ENCODE results near the gene CFTR.

The CFTR gene

GRCh38 chr7:117582219-117582704 is 102.4 kb downstream of the CFTR start:
- in situ Hi-C loops (cut with MboI; ENCODE audit: low sequenced_read_pairs) = no loop called here

- in situ Hi-C loops (cut with MboI; ENCODE audit: low sequenced_read_pairs) = no loop called here
Measured at GRCh38 chr7:117587931-117588330, 108.1 kb downstream of the CFTR start.

- in situ Hi-C loops (cut with MboI; ENCODE audit: low sequenced_read_pairs) = no loop called here
Measured at GRCh38 chr7:117588352-117588794, 108.5 kb downstream of the CFTR start.

GRCh38 chr7:117590191-117590590 is 110.4 kb downstream of the CFTR start:
- in situ Hi-C loops (cut with MboI; ENCODE audit: low sequenced_read_pairs) = no loop called here

GRCh38 chr7:117592011-117592635 is 112.3 kb downstream of the CFTR start:
- in situ Hi-C loops (cut with MboI; ENCODE audit: low sequenced_read_pairs) = no loop called here

- in situ Hi-C loops (cut with MboI; ENCODE audit: low sequenced_read_pairs) = no loop called here
Measured at GRCh38 chr7:117596134-117596533, 116.3 kb downstream of the CFTR start.

GRCh38 chr7:117597755-117598154 is 117.9 kb downstream of the CFTR start:
- in situ Hi-C loops (cut with MboI; ENCODE audit: low sequenced_read_pairs) = no loop called here

GRCh38 chr7:117600911-117601310 is 121.1 kb downstream of the CFTR start:
- in situ Hi-C loops (cut with MboI; ENCODE audit: low sequenced_read_pairs) = no loop called here

GRCh38 chr7:117603627-117604026 is 123.8 kb downstream of the CFTR start:
- in situ Hi-C loops (cut with MboI; ENCODE audit: low sequenced_read_pairs) = no loop called here

GRCh38 chr7:117605712-117606111 is 125.9 kb downstream of the CFTR start:
- in situ Hi-C loops (cut with MboI; ENCODE audit: low sequenced_read_pairs) = no loop called here

GRCh38 chr7:117606132-117606531 is 126.3 kb downstream of the CFTR start:
- in situ Hi-C loops (cut with MboI; ENCODE audit: low sequenced_read_pairs) = no loop called here

GRCh38 chr7:117610396-117610795 is 130.6 kb downstream of the CFTR start:
- in situ Hi-C loops (cut with MboI; ENCODE audit: low sequenced_read_pairs) = no loop called here

- in situ Hi-C loops (cut with MboI; ENCODE audit: low sequenced_read_pairs) = no loop called here
Measured at GRCh38 chr7:117612637-117613036, 132.8 kb downstream of the CFTR start.

GRCh38 chr7:117616694-117617093 is 136.9 kb downstream of the CFTR start:
- in situ Hi-C loops (cut with MboI; ENCODE audit: low sequenced_read_pairs) = no loop called here

- in situ Hi-C loops (cut with MboI; ENCODE audit: low sequenced_read_pairs) = no loop called here
Measured at GRCh38 chr7:117619681-117620080, 139.9 kb downstream of the CFTR start.

- in situ Hi-C loops (cut with MboI; ENCODE audit: low sequenced_read_pairs) = no loop called here
Measured at GRCh38 chr7:117621075-117621618, 141.3 kb downstream of the CFTR start.

- in situ Hi-C loops (cut with MboI; ENCODE audit: low sequenced_read_pairs) = no loop called here
Measured at GRCh38 chr7:117623606-117624005, 143.8 kb downstream of the CFTR start.

GRCh38 chr7:117630501-117630900 is 150.7 kb downstream of the CFTR start:
- in situ Hi-C loops (cut with MboI; ENCODE audit: low sequenced_read_pairs) = no loop called here

- in situ Hi-C loops (cut with MboI; ENCODE audit: low sequenced_read_pairs) = no loop called here
Measured at GRCh38 chr7:117630907-117631564, 151.2 kb downstream of the CFTR start.

GRCh38 chr7:117631652-117632051 is 151.8 kb downstream of the CFTR start:
- in situ Hi-C loops (cut with MboI; ENCODE audit: low sequenced_read_pairs) = no loop called here

- in situ Hi-C loops (cut with MboI; ENCODE audit: low sequenced_read_pairs) = no loop called here
Measured at GRCh38 chr7:117637937-117638336, 158.1 kb downstream of the CFTR start.

GRCh38 chr7:117639966-117640365 is 160.1 kb downstream of the CFTR start:
- in situ Hi-C loops (cut with MboI; ENCODE audit: low sequenced_read_pairs) = no loop called here
